Liver (tissue), 3 donors: Measurements from ENCODE around the gene OTOL1.

ENCODE experiments used
- ATF3 ChIP-seq: IDR thresholded peaks from 2 replicates; pipeline ENCODE4 v1.6.1; 2016; ENCODE audit warnings: antibody characterized with exemption
- CTCF ChIP-seq: fragments of 150-350 bp; IDR thresholded peaks from 2 replicates; pipeline ENCODE4 v1.5.1; 2017; ENCODE audit warnings: improper control_type of control experiment, low read depth, low read length; ENCODE audit not compliant: missing input control
- FOXA1 ChIP-seq: IDR thresholded peaks from 2 replicates; pipeline ENCODE4 v1.6.1; 2016; ENCODE audit warnings: antibody characterized with exemption
- GABPA ChIP-seq, 2 donors: IDR thresholded peaks in 1 of 2; conservative IDR thresholded peaks in 1 of 2; 2 replicates each; pipeline ENCODE4 v1.6.1; 2016; ENCODE audit warnings: antibody characterized with exemption in 2 of 2, mild to moderate bottlenecking in 1 of 2, moderate library complexity in 1 of 2
- SP1 ChIP-seq: IDR thresholded peaks from 2 replicates; pipeline ENCODE4 v1.6.1; 2018; ENCODE audit warnings: antibody characterized with exemption, mild to moderate bottlenecking
- ZBTB33 ChIP-seq: IDR thresholded peaks from 2 replicates; pipeline ENCODE4 v1.6.1; 2016; ENCODE audit warnings: antibody characterized with exemption
- donor health status: healthy.
- donor health status: healthy.

GRCh38 chr3:161531930-161532329, 35.3 kb downstream of the OTOL1 start:
- TF ChIP-seq CTCF (no peak), ATF3 (no peak), GABPA (IDR thresholded peaks at IDR 0.05 in 1 of 2, conservative IDR thresholded peaks at IDR 0.05 in 1 of 2) (no peak), FOXA1 (no peak), SP1 (no peak), ZBTB33 (no peak)
